Activated T-helper 17 cell treated with anti-CD3 and anti-CD28 coated beads, Interleukin-2, amount 50 U/mL, for 72 hours (primary cell): ENCODE data around the gene CDC37. TPM values are rescaled to one million over a fixed set of nuclear protein-coding genes. Genes with fewer than 3 reads are reported as not detected.
A peak's percentile ranks its signal among the peaks of the same experiment; 100 is the strongest.

Experiments used
- ATAC-seq: fragments of 150-1000 bp; cut with Tn5 transposase; replicated peaks from 2 replicates; pipeline ENCODE4 v1.10.0; 2021; ENCODE audit warnings: mild to moderate bottlenecking, moderate library complexity
- H3K27ac Mint-ChIP-seq: one replicate; pipeline ENCODE4 v1.8.0; 2022; ENCODE audit warnings: mixed read lengths
- H3K27me3 Mint-ChIP-seq: one replicate; pipeline ENCODE4 v1.8.0; 2022; ENCODE audit warnings: mixed read lengths
- H3K36me3 Mint-ChIP-seq: one replicate; pipeline ENCODE4 v1.8.0; 2022; ENCODE audit warnings: low read depth, mild to moderate bottlenecking, mixed read lengths
- H3K4me1 Mint-ChIP-seq: one replicate; pipeline ENCODE4 v1.8.0; 2022; ENCODE audit warnings: mixed read lengths
- H3K4me3 Mint-ChIP-seq: one replicate; pipeline ENCODE4 v1.8.0; 2022; ENCODE audit warnings: mild to moderate bottlenecking, mixed read lengths
- H3K9me3 Mint-ChIP-seq: one replicate; pipeline ENCODE4 v1.8.0; 2022; ENCODE audit warnings: mixed read lengths
- total RNA-seq, 2 donors: library from RNA; stranded (reverse); gene quantifications; one replicate each; pipeline ENCODE4 v1.2.3, GENCODE V29; 2022

Gene CDC37
- total RNA-seq, 2 donors from 2014 or later: 140 to 226 TPM

GRCh38 chr19:10424011-10424637 lies 20.8 kb upstream of the CDC37 start:
- no peak overlapping the region for H3K27ac Mint-ChIP-seq
- peak; percentile 26 for ATAC-seq
- H3K27me3 Mint-ChIP-seq: peaks cover 23% of the 10 kb centered on the region
- no peaks in the 10 kb centered on the region for H3K9me3 Mint-ChIP-seq
- H3K4me3 Mint-ChIP-seq: peak overlapping the region; percentile 78
- peaks cover 14% of the 10 kb centered on the region for H3K36me3 Mint-ChIP-seq
- peaks cover 45% of the 10 kb centered on the region for H3K4me1 Mint-ChIP-seq

GRCh38 chr19:10422846-10423245 lies 19.5 kb upstream of the CDC37 start:
- H3K9me3 Mint-ChIP-seq: no peaks in the 10 kb centered on the region
- peaks cover 45% of the 10 kb centered on the region for H3K4me1 Mint-ChIP-seq
- ATAC-seq: no peak
- H3K4me3 Mint-ChIP-seq: no peak overlapping the region
- no peak overlapping the region for H3K27ac Mint-ChIP-seq
- peaks cover 33% of the 10 kb centered on the region for H3K27me3 Mint-ChIP-seq
- peaks cover 9% of the 10 kb centered on the region for H3K36me3 Mint-ChIP-seq

- peaks cover 8% of the 10 kb centered on the region for H3K36me3 Mint-ChIP-seq
- no peak overlapping the region for H3K27ac Mint-ChIP-seq
These were observed 18.7 kb upstream of the CDC37 start for GRCh38 chr19:10422046-10422461.

GRCh38 chr19:10421240-10422045 lies 18.1 kb upstream of the CDC37 start:
- Mint-ChIP-seq H3K4me1 (peaks cover 41% of the 10 kb centered on the region), H3K27ac (no peak overlapping the region), H3K4me3 (peak overlapping the region; percentile 74), H3K36me3 (peaks cover 13% of the 10 kb centered on the region), H3K9me3 (no peaks in the 10 kb centered on the region), H3K27me3 (peaks cover 38% of the 10 kb centered on the region)
- no peak for ATAC-seq

More at GRCh38 chr19:10422046-10422461, 18.7 kb upstream of the CDC37 start:
- H3K27me3 Mint-ChIP-seq: peaks cover 35% of the 10 kb centered on the region
- H3K9me3 Mint-ChIP-seq: no peaks in the 10 kb centered on the region
- H3K4me3 Mint-ChIP-seq: peak overlapping the region; percentile 74
- H3K4me1 Mint-ChIP-seq: peaks cover 39% of the 10 kb centered on the region
- ATAC-seq: no peak

GRCh38 chr19:10420444-10421239 lies 17.3 kb upstream of the CDC37 start, which contains the start of gene PDE4A:
TSS of gene PDE4A (plus strand) at chr19:10420538. CDS start at chr19:10420765, 227 bp downstream.
- Mint-ChIP-seq H3K9me3 (no peaks in the 10 kb centered on the region), H3K36me3 (peaks cover 14% of the 10 kb centered on the region), H3K27ac (peak within 1 kb of the TSS; percentile 68), H3K4me3 (peak within 1 kb of the TSS; percentile 85), H3K27me3 (peaks cover 38% of the 10 kb centered on the region), H3K4me1 (peaks cover 42% of the 10 kb centered on the region)
- ATAC-seq: no peak

GRCh38 chr19:10419646-10420443 lies 16.5 kb upstream of the CDC37 start:
- Mint-ChIP-seq H3K4me1 (peaks cover 35% of the 10 kb centered on the region), H3K9me3 (no peaks in the 10 kb centered on the region), H3K4me3 (peak overlapping the region; percentile 85), H3K27ac (peak overlapping the region; percentile 68), H3K27me3 (peaks cover 38% of the 10 kb centered on the region), H3K36me3 (peaks cover 14% of the 10 kb centered on the region)
- ATAC-seq: peak; percentile 13

GRCh38 chr19:10419200-10419645 lies 15.9 kb upstream of the CDC37 start:
- no peak for ATAC-seq
- H3K27ac Mint-ChIP-seq: peak overlapping the region; percentile 68
- peak overlapping the region; percentile 85 for H3K4me3 Mint-ChIP-seq
- H3K27me3 Mint-ChIP-seq: peaks cover 38% of the 10 kb centered on the region
- no peaks in the 10 kb centered on the region for H3K9me3 Mint-ChIP-seq
- H3K36me3 Mint-ChIP-seq: peaks cover 14% of the 10 kb centered on the region
- H3K4me1 Mint-ChIP-seq: peaks cover 35% of the 10 kb centered on the region

- Mint-ChIP-seq H3K27me3 (peaks cover 38% of the 10 kb centered on the region), H3K36me3 (peaks cover 14% of the 10 kb centered on the region), H3K4me1 (peaks cover 33% of the 10 kb centered on the region), H3K27ac (no peak overlapping the region), H3K9me3 (no peaks in the 10 kb centered on the region), H3K4me3 (peak overlapping the region; percentile 85)
- no peak for ATAC-seq
These were observed 15.3 kb upstream of the CDC37 start for GRCh38 chr19:10418485-10419199.

- Mint-ChIP-seq H3K4me3 (peak overlapping the region; percentile 61), H3K27me3 (peaks cover 38% of the 10 kb centered on the region), H3K4me1 (peaks cover 30% of the 10 kb centered on the region), H3K27ac (no peak overlapping the region), H3K36me3 (peaks cover 14% of the 10 kb centered on the region), H3K9me3 (no peaks in the 10 kb centered on the region)
- ATAC-seq: no peak
These were observed 14.8 kb upstream of the CDC37 start for GRCh38 chr19:10418235-10418484.

GRCh38 chr19:10417541-10418234 lies 14.3 kb upstream of the CDC37 start:
- no peak for ATAC-seq
- Mint-ChIP-seq H3K27ac (no peak overlapping the region), H3K4me1 (peaks cover 30% of the 10 kb centered on the region), H3K9me3 (no peaks in the 10 kb centered on the region), H3K4me3 (peak overlapping the region; percentile 61), H3K36me3 (peaks cover 14% of the 10 kb centered on the region), H3K27me3 (peaks cover 38% of the 10 kb centered on the region)

- H3K4me3 Mint-ChIP-seq: peak overlapping the region; percentile 56
- ATAC-seq: peak; percentile 56
- H3K9me3 Mint-ChIP-seq: no peaks in the 10 kb centered on the region
- peaks cover 29% of the 10 kb centered on the region for H3K27me3 Mint-ChIP-seq
- peaks cover 25% of the 10 kb centered on the region for H3K4me1 Mint-ChIP-seq
- H3K36me3 Mint-ChIP-seq: peaks cover 14% of the 10 kb centered on the region
- H3K27ac Mint-ChIP-seq: peak overlapping the region; percentile 25
These were observed 13.3 kb upstream of the CDC37 start for GRCh38 chr19:10416380-10417257.

- Mint-ChIP-seq H3K9me3 (no peaks in the 10 kb centered on the region), H3K4me1 (peaks cover 20% of the 10 kb centered on the region), H3K27ac (no peak overlapping the region), H3K27me3 (peaks cover 23% of the 10 kb centered on the region), H3K4me3 (peak overlapping the region; percentile 56), H3K36me3 (peaks cover 14% of the 10 kb centered on the region)
- no peak for ATAC-seq
These were observed 12.7 kb upstream of the CDC37 start for GRCh38 chr19:10416083-10416379.
